ENCODE results near the gene GIMAP8.
"Not testable (repeated sequence)": the region's sequence is repeated elsewhere in the genome, so short reads cannot be mapped to it uniquely, and the experiment has no call there.

Gene GIMAP8

GRCh38 chr7:150463461-150463860 lies 13.0 kb downstream of the GIMAP8 start:
- ATAC-seq, result no peak

GRCh38 chr7:150464962-150465361 lies 14.5 kb downstream of the GIMAP8 start:
- H3K36me3 Mint-ChIP-seq, result peaks cover 25% of the 10 kb centered on the region
- ATAC-seq, result no peak
- no peak overlapping the region for H3K27ac Mint-ChIP-seq
- no peaks in the 10 kb centered on the region for H3K4me1 Mint-ChIP-seq
- peaks cover 8% of the 10 kb centered on the region for H3K27me3 Mint-ChIP-seq
- peaks cover 17% of the 10 kb centered on the region for H3K9me3 Mint-ChIP-seq
- H3K4me3 Mint-ChIP-seq, result no peak overlapping the region

More at GRCh38 chr7:150463461-150463860, 13.0 kb downstream of the GIMAP8 start:
- no peaks in the 10 kb centered on the region for H3K4me1 Mint-ChIP-seq
- no peak overlapping the region for H3K4me3 Mint-ChIP-seq
- H3K27me3 Mint-ChIP-seq, result peaks cover 8% of the 10 kb centered on the region
- peaks cover 17% of the 10 kb centered on the region for H3K9me3 Mint-ChIP-seq
- H3K36me3 Mint-ChIP-seq, result peaks cover 25% of the 10 kb centered on the region
- H3K27ac Mint-ChIP-seq, result no peak overlapping the region

GRCh38 chr7:150465414-150465813 lies 15.0 kb downstream of the GIMAP8 start:
- Mint-ChIP-seq H3K4me3 (no peak overlapping the region), H3K36me3 (peaks cover 25% of the 10 kb centered on the region), H3K27me3 (peaks cover 8% of the 10 kb centered on the region), H3K4me1 (no peaks in the 10 kb centered on the region), H3K27ac (no peak overlapping the region), H3K9me3 (peaks cover 17% of the 10 kb centered on the region)
- ATAC-seq, result no peak

GRCh38 chr7:150466477-150466876 lies 16.0 kb downstream of the GIMAP8 start:
- Mint-ChIP-seq H3K36me3 (peaks cover 25% of the 10 kb centered on the region), H3K27me3 (peaks cover 8% of the 10 kb centered on the region), H3K4me1 (no peaks in the 10 kb centered on the region), H3K9me3 (peaks cover 14% of the 10 kb centered on the region), H3K4me3 (no peak overlapping the region), H3K27ac (no peak overlapping the region)
- no peak for ATAC-seq

GRCh38 chr7:150468241-150468640 lies 17.8 kb downstream of the GIMAP8 start:
- H3K27me3 Mint-ChIP-seq, result peaks cover 8% of the 10 kb centered on the region

GRCh38 chr7:150471886-150472285 lies 21.5 kb downstream of the GIMAP8 start:
- H3K4me3 Mint-ChIP-seq, result no peak overlapping the region
- H3K4me1 Mint-ChIP-seq, result no peaks in the 10 kb centered on the region
- no peak for ATAC-seq
- H3K27me3 Mint-ChIP-seq, result peaks cover 27% of the 10 kb centered on the region
- no peak overlapping the region for H3K27ac Mint-ChIP-seq
- peaks cover 6% of the 10 kb centered on the region for H3K36me3 Mint-ChIP-seq
- H3K9me3 Mint-ChIP-seq, result no peaks in the 10 kb centered on the region

More at GRCh38 chr7:150468241-150468640, 17.8 kb downstream of the GIMAP8 start:
- no peak for ATAC-seq
- Mint-ChIP-seq H3K27ac (no peak overlapping the region), H3K4me1 (no peaks in the 10 kb centered on the region), H3K4me3 (no peak overlapping the region), H3K9me3 (peaks cover 4% of the 10 kb centered on the region), H3K36me3 (peaks cover 10% of the 10 kb centered on the region)

- Mint-ChIP-seq H3K4me1 (no peaks in the 10 kb centered on the region), H3K9me3 (no peaks in the 10 kb centered on the region), H3K27me3 (peaks cover 34% of the 10 kb centered on the region), H3K36me3 (no peaks in the 10 kb centered on the region), H3K4me3 (no peak overlapping the region), H3K27ac (no peak overlapping the region)
- ATAC-seq, result no peak
These were observed 23.5 kb downstream of the GIMAP8 start for GRCh38 chr7:150473902-150474301.

GRCh38 chr7:150476285-150476684 lies 25.9 kb downstream of the GIMAP8 start:
- Mint-ChIP-seq H3K27ac (no peak overlapping the region), H3K9me3 (no peaks in the 10 kb centered on the region), H3K4me3 (no peak overlapping the region), H3K4me1 (peaks cover 2% of the 10 kb centered on the region), H3K27me3 (peaks cover 45% of the 10 kb centered on the region), H3K36me3 (no peaks in the 10 kb centered on the region)
- ATAC-seq, result no peak

- Mint-ChIP-seq H3K36me3 (no peaks in the 10 kb centered on the region), H3K9me3 (no peaks in the 10 kb centered on the region), H3K4me1 (peaks cover 6% of the 10 kb centered on the region), H3K27ac (no peak overlapping the region), H3K4me3 (no peak overlapping the region), H3K27me3 (peaks cover 52% of the 10 kb centered on the region)
- no peak for ATAC-seq
These were observed 26.6 kb downstream of the GIMAP8 start for GRCh38 chr7:150476819-150477631.

GRCh38 chr7:150479023-150479716 lies 28.7 kb downstream of the GIMAP8 start:
- no peak overlapping the region for H3K4me3 Mint-ChIP-seq
- H3K36me3 Mint-ChIP-seq, result no peaks in the 10 kb centered on the region
- no peak for ATAC-seq
- peaks cover 21% of the 10 kb centered on the region for H3K4me1 Mint-ChIP-seq
- no peak overlapping the region for H3K27ac Mint-ChIP-seq
- peaks cover 72% of the 10 kb centered on the region for H3K27me3 Mint-ChIP-seq
- H3K9me3 Mint-ChIP-seq, result no peaks in the 10 kb centered on the region

GRCh38 chr7:150481186-150481920 lies 30.9 kb downstream of the GIMAP8 start:
- ATAC-seq, result no peak
- Mint-ChIP-seq H3K36me3 (no peaks in the 10 kb centered on the region), H3K9me3 (no peaks in the 10 kb centered on the region)

GRCh38 chr7:150481922-150482321 lies 31.5 kb downstream of the GIMAP8 start:
- H3K9me3 Mint-ChIP-seq, result no peaks in the 10 kb centered on the region
- H3K27ac Mint-ChIP-seq, result no peak overlapping the region
- H3K4me1 Mint-ChIP-seq, result peaks cover 23% of the 10 kb centered on the region
- no peak overlapping the region for H3K4me3 Mint-ChIP-seq
- no peak for ATAC-seq
- H3K36me3 Mint-ChIP-seq, result no peaks in the 10 kb centered on the region
- H3K27me3 Mint-ChIP-seq, result peaks cover 67% of the 10 kb centered on the region

More at GRCh38 chr7:150481186-150481920, 30.9 kb downstream of the GIMAP8 start:
- Mint-ChIP-seq H3K27ac (no peak overlapping the region), H3K4me3 (no peak overlapping the region), H3K4me1 (peaks cover 23% of the 10 kb centered on the region), H3K27me3 (peaks cover 67% of the 10 kb centered on the region)

- H3K4me3 Mint-ChIP-seq, H3K36me3 Mint-ChIP-seq, H3K9me3 Mint-ChIP-seq, ATAC-seq, H3K27ac Mint-ChIP-seq: not testable (repeated sequence)
- Mint-ChIP-seq H3K4me1 (peaks cover 23% of the 10 kb centered on the region), H3K27me3 (peaks cover 59% of the 10 kb centered on the region)
These were observed 33.1 kb downstream of the GIMAP8 start for GRCh38 chr7:150483514-150483913.

- ATAC-seq, H3K36me3 Mint-ChIP-seq, H3K27ac Mint-ChIP-seq, H3K9me3 Mint-ChIP-seq, H3K4me3 Mint-ChIP-seq: not testable (repeated sequence)
- Mint-ChIP-seq H3K4me1 (peaks cover 23% of the 10 kb centered on the region), H3K27me3 (peaks cover 56% of the 10 kb centered on the region)
These were observed 33.6 kb downstream of the GIMAP8 start for GRCh38 chr7:150484071-150484470.

GRCh38 chr7:150487625-150488024 lies 37.2 kb downstream of the GIMAP8 start:
- no peaks in the 10 kb centered on the region for H3K36me3 Mint-ChIP-seq
- peaks cover 17% of the 10 kb centered on the region for H3K4me1 Mint-ChIP-seq
- peaks cover 2% of the 10 kb centered on the region for H3K9me3 Mint-ChIP-seq
- no peak overlapping the region for H3K4me3 Mint-ChIP-seq
- ATAC-seq, result no peak
- H3K27me3 Mint-ChIP-seq, result peaks cover 32% of the 10 kb centered on the region
- no peak overlapping the region for H3K27ac Mint-ChIP-seq
